HG02943 (cell line): Measurements from ENCODE around the gene SIGLECL1.

Experiments used
- ATAC-seq: cut with Tn5 transposase; IDR thresholded peaks from one replicate; pipeline ENCODE4 v1.9.1; 2021; ENCODE audit warnings: mild to moderate bottlenecking, low read depth, moderate library complexity; ENCODE audit not compliant: unreplicated experiment

Gene SIGLECL1

DNA sequence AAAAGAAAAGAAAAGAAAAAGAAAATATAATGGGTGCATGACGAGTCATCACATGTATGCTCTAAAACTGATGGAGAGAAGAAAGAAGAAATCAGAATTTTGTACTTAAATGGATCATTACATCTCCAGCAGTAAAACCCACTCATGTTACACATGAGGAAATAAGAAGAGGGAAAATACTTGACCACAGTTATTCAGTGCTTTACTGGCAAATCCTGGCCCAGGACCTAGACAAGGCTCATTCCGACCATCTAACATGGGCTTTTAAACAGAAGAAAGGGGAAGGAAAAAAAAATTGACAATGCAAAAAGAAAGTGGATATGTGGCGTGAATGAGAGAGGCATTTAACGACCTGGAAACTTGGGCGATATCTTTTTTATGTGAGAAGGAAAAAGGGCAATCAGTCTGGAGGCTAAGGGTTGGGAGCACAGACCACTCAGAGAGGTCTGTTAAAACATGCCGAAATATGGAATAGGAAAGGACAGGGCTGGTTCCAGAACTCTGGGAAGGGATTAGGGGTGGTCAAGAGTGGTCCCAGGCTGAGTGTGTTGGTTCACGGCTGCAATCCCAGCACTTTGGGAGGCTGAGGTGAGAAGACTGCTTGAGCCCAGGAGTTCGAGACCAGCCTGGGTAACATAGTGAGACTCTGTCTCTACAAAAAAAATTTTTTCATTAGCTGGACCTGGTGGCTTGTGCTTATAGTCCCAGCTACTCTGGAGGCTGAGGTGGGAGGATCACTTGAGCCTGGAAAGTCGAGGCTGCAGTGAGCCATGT, 1.6 kb downstream of the SIGLECL1 start:
- no peak for ATAC-seq

DNA sequence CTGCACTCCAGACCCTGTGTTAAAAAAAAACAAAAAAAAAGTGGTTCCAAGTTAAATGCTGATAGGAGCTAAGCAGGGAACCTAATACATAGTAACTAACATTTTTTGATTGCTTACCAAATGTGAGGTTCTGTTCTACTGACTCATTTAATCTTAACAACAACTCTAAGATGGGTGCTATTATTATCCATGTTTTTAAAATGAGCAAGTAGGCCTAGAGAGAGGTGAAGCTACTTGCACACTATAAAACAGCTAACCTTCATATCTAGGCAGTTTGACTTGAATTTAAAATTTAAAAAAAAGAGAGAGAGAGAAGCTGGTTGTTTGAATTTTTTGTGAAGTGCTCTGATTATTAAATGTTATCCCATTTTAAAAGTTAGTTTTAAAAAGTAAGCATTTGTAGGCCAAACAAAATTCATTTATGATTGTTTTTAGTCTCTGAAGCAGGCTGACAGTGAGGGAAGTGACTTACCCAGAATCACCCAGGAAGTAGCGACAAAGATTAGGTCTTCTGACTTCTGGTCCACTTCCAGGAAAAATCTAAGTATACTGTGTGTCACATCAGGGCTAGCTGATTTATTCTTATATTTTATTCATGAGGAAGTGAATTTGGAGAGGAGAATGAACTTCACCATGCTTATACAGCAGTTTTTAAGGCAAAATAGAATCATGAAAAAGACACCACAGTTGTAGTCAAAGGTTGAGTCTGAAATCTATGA, 2.4 kb downstream of the SIGLECL1 start:
- ATAC-seq = no peak

GRCh38 chr19:51256155-51256625, 5.3 kb downstream of the SIGLECL1 start:
- no peak for ATAC-seq

GRCh38 chr19:51257471-51257870, 6.6 kb downstream of the SIGLECL1 start:
- no peak for ATAC-seq

DNA sequence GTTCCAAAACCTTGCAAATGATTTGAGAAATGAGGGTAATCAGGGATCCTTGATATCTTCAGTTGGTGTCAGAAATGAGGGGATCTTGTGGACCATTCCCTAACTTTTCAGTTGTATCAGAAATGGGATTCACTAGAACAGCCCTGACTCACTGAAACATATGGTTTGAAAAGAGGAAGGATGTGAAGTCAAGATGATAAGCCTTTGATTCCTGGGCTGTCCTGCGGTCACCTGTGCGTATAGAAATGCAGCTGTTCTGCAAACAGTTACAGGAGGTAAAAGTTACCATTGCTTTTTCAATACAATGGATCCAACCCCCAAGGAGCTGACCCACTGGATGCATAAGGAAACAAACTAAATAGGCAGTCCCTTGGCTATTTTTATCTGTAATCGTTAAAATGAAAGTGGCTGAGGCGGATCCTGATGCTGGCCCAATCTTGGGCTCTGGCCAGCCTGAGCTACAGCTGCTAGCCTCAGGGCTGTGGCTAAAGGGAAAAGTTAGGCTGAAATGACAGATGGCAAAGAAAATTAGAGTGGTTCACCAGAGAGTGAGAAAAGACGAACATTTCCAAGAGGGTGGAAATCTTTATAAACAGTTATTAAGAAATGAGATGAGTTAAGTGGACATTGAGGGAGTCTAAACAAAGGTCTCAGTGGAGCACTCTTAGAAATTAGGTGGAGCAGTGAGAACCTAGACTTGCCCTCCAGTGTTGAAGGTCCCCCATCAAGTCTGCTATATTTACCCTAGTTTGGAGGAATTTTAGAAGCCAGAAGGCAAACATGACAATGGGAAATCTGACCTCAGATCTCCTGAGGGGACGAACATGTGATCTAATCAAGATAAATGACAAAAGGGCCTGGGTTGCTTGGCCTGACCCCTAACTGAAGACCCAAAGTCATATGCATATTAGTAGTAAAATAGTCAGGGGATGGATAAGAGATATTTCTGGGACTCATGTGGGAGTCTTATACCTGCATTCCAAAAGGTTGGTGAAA, 7.6 kb downstream of the SIGLECL1 start:
- no peak for ATAC-seq

DNA sequence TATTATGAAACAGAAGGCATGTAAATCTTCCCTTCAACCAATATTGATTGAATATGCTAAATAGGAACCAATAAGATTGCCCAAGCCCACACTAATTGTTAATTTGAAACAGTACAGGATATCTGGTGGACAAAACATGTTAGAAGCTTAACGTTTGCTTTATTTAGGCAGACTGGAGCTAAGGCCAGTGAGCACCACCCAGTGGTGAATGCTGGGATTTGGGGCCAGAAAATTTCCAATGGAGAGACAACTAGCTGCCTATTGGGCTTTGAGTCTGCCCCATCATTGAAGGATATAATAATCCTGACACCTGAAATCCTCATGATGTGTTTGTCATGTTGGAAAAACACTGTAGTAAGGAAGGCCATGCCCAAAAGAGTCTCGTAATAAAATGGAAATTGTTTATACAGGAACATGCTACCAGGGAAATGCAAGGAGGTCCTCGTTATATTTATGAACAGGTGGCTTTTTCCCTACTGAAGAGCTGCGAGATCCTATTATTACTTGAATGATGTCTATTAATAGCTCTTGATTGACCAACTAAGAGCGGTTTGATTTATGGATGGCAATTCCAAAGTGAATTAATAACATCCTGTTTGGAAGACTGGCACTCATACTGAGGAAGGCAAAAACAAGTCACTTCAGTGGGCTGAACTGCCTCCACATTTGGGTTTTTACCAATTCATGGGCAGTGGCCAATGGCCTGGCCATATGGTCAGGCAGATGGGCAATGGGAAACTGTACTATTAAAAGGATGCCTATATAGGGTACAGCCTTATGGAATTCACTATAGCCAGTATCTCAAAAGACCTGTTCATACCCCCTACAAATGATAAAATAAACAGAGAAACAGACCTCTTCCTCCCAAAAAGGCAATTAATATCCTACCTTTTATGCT, 8.7 kb downstream of the SIGLECL1 start:
- ATAC-seq = no peak

- no peak for ATAC-seq
Measured at GRCh38 chr19:51263808-51264207, 12.9 kb downstream of the SIGLECL1 start.

- ATAC-seq = no peak
Measured at GRCh38 chr19:51271067-51271466, 20.2 kb downstream of the SIGLECL1 start.

GRCh38 chr19:51272183-51272810, 21.4 kb downstream of the SIGLECL1 start:
- no peak for ATAC-seq

DNA sequence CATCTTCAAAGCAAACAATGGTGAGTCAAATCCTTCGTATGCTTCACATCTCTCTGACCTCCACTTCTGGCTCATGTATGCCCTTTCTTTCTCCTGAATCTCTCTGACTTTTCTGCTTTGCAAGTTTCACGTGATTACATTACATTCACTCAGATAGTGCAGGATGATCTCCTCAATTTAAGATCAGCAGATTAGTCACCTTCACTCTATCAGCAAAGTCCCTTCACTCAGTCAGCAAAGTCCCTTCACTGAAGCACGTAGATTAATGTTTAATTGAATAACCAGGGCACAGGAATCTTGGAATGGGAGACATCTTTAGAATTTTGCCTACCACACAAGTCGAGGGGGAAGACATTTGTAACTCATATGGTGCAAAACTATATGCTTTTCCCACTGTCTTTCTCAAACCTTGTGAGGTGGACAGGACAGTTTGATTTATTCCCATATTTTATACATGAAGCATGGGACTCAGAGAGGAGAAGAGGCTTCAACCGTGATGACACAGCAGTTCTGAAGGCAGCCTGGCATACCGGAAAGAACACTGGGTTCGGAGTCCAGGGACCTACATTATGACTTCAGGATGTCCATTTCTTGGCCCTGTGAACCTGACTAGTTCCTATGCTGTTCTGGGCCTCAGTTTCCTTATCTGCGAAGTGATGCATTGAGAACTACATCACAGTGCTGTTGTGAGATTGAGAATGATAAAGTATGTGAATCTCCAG, 23.3 kb downstream of the SIGLECL1 start:
- ATAC-seq = no peak

DNA sequence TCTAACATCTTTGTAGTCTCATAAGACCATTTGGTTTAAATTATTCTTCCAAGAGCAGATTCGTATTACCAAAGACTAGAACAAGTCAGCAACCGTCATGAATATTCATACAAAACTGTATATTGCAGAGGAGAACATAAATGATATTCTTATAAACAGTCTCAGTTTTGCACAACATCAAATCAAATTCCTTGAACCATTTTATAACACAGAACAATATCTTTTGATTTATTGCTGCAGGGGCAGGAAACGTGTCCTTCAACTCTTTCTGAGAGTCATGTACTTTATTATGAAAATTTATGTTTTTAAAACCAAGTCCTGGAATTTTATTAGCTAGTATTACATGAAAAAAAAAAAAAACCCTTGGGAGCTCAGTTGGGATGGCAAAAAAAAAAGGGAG, 26.2 kb downstream of the SIGLECL1 start:
- no peak for ATAC-seq

- no peak for ATAC-seq
Measured at GRCh38 chr19:51282335-51282734, 31.5 kb downstream of the SIGLECL1 start.

DNA sequence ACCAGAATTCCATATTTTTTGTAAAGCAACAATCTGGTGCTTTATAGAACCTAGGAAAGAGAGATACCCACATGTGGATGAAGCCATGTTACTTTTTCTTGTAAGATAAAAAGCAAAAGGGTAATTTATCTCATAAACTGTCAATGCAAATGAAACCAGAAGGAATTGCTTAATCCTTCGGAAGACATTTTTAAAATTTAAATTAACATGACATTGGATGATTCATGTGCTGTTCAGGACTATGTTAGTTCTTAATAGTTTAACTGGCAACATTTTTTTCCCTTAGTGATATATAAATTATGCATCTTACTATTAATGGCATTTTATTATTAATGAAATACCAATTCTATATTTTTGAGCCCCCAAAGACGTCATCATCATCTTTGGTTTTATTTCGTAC, 34.8 kb downstream of the SIGLECL1 start:
- no peak for ATAC-seq

- ATAC-seq = no peak
Measured at GRCh38 chr19:51289635-51290034, 38.8 kb downstream of the SIGLECL1 start.

DNA sequence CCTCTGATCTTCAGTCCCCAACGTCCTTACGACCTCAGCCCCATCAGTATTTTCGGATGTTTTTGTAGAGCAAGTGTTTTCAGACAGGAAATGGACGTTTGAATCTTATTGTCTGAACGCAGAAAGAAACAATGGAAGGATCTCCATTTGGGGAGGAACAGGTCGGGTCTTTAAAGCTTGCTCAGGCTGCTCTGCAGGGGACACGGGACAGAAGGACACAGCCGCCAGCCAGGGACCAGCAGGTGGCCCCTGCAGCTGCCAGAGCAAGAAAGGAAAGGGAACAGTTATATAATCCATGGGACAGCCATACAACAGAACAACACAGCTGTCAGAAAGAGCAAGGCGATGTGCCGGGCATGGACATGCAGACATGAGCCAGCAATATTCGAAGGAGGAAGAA, 42.1 kb downstream of the SIGLECL1 start:
- ATAC-seq = no peak

DNA sequence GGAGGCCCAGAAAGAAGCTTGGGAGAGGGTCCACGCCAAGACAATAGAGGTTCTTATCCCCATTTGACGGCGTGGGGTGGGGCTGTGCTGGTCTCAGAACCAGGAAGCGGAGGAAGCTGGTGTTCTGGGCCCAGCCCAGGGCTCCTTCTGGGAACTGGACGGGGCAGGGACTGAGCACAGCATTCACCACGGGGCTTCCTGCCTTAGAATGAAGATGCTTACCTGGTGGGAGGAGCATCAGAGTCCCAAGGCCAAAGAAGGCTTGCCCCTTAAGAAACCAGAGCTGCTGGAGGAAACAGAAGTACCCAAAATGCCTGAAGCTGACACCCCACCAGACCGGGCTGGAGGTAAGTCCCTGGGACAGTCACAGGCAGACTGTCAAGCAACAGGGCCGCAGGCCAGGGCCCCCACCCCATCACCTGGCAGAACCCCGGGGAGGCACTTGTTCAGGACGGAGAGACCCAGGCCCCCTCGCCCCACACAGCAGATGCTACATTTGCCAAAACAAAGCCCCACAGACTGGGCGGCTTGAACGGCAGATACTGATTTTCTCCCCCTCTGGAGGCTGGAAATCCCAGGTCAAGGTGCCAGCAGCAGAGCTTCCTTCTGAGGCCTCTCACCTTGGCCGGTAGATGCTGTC, 42.8 kb downstream of the SIGLECL1 start:
- no peak for ATAC-seq

GRCh38 chr19:51294211-51294976, 43.5 kb downstream of the SIGLECL1 start:
- no peak for ATAC-seq
